Measurements from ENCODE around the gene DRD4.

- TF ChIP-seq, protein P1, sequence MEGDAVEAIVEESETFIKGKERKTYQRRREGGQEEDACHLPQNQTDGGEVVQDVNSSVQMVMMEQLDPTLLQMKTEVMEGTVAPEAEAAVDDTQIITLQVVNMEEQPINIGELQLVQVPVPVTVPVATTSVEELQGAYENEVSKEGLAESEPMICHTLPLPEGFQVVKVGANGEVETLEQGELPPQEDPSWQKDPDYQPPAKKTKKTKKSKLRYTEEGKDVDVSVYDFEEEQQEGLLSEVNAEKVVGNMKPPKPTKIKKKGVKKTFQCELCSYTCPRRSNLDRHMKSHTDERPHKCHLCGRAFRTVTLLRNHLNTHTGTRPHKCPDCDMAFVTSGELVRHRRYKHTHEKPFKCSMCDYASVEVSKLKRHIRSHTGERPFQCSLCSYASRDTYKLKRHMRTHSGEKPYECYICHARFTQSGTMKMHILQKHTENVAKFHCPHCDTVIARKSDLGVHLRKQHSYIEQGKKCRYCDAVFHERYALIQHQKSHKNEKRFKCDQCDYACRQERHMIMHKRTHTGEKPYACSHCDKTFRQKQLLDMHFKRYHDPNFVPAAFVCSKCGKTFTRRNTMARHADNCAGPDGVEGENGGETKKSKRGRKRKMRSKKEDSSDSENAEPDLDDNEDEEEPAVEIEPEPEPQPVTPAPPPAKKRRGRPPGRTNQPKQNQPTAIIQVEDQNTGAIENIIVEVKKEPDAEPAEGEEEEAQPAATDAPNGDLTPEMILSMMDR (IDR thresholded peaks at IDR 0.05; ENCODE audit: low read length) = no peak
- TF ChIP-seq EZH2 (optimal IDR thresholded peaks at IDR 0.05; ENCODE audit: low read depth, low read length) (no peak), EZH2phosphoT487 (IDR thresholded peaks at IDR 0.05; ENCODE audit: low read length) (no peak)
These were observed 13.4 kb downstream of the DRD4 start for GRCh38 chr11:650482-650881.

Data from MM.1S (cell line).